Activated CD4-positive, alpha-beta memory T cell treated with anti-CD3 and anti-CD28 coated beads, Interleukin-2, amount 10 ng/mL, durations not matched to agents 7 days and 5 days (primary cell): ENCODE data around the gene C17orf113. TPM values are rescaled to one million over a fixed set of nuclear protein-coding genes. Genes with fewer than 3 reads are reported as not detected.

Source experiments
- CTCF ChIA-PET: fragments of 350-600 bp; sonication (Branson Sonifier 250); formaldehyde crosslinking; loops from one replicate; lab custom pipeline; 2021; ENCODE audit warnings: antibody characterized with exemption, inconsistent platforms; lab: Charles Lee
- POLR2A ChIA-PET: fragments of 350-600 bp; sonication (Branson Sonifier 250); formaldehyde crosslinking; loops from one replicate; lab custom pipeline; 2021; ENCODE audit warnings: antibody characterized with exemption; lab: Charles Lee
- DNase-seq: peaks from one replicate; pipeline ENCODE4 v3.0.0-alpha.2; 2020
- H3K27ac Mint-ChIP-seq: one replicate; pipeline ENCODE4 v1.8.0; 2021; ENCODE audit warnings: mild to moderate bottlenecking, mixed read lengths
- H3K27me3 Mint-ChIP-seq: one replicate; pipeline ENCODE4 v1.8.0; 2021; ENCODE audit warnings: mixed read lengths
- H3K36me3 Mint-ChIP-seq: one replicate; pipeline ENCODE4 v1.8.0; 2021; ENCODE audit warnings: low read depth, mixed read lengths
- H3K4me1 Mint-ChIP-seq: one replicate; pipeline ENCODE4 v1.8.0; 2021; ENCODE audit warnings: mixed read lengths
- H3K4me3 Mint-ChIP-seq: one replicate; pipeline ENCODE4 v1.8.0; 2021; ENCODE audit warnings: mild to moderate bottlenecking, mixed read lengths
- H3K9me3 Mint-ChIP-seq: one replicate; pipeline ENCODE4 v1.8.0; 2021; ENCODE audit warnings: mixed read lengths
- total RNA-seq, 2 experiments: library from RNA; stranded (reverse); gene quantifications; one replicate each; pipeline ENCODE4 v1.2.3, GENCODE V29; 2021

Gene C17orf113
- total RNA-seq, 2 experiments from 2014 or later, result 0.05 TPM; not detected in 1

DNA sequence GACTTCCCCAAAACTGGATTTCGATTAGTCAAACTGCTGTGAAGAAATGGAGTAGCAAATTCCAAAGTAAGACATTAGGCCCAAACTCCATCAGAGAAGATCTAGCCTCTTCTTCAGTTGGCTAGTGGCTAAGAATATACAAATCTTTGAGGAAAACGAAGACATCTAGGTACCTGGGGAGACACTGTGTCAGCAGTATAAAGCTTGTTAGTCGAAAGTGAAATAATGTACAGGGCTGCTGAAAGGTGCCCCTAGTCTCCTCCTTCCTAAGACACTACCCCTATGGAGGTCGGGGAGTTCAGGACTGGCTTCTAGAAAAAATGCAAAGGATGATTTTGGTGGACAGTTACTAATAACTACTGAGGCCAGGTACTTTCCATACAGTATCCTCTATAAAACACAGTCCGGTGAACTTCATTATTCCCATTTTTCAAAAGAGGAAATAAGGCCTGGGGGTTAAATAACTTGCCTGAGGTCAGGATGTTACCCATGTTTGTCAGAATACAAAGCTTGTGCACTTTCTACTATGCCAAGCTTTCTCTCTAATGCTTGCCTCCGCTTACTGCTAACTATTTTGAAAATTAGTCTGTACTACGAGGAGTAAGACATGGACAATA, 48.1 kb downstream of the C17orf113 start:
- H3K36me3 Mint-ChIP-seq, result peaks cover 45% of the 10 kb centered on the region
- no peak overlapping the region for H3K27ac Mint-ChIP-seq
- H3K27me3 Mint-ChIP-seq, result no peaks in the 10 kb centered on the region
- H3K4me3 Mint-ChIP-seq, result no peak overlapping the region
- no peaks in the 10 kb centered on the region for H3K9me3 Mint-ChIP-seq
- CTCF ChIA-PET, result interaction anchor here (1.0 kb wide), 1 partner anchor 18 kb away, joined by 3 read pairs; the partner anchor contains the start of gene NKIRAS2
- no peak for DNase-seq
- peaks cover 8% of the 10 kb centered on the region for H3K4me1 Mint-ChIP-seq
- POLR2A ChIA-PET, result interaction anchor here (0.9 kb wide), 1 partner anchor 18 kb away, joined by 3 read pairs; the partner anchor contains the start of gene NKIRAS2

DNA sequence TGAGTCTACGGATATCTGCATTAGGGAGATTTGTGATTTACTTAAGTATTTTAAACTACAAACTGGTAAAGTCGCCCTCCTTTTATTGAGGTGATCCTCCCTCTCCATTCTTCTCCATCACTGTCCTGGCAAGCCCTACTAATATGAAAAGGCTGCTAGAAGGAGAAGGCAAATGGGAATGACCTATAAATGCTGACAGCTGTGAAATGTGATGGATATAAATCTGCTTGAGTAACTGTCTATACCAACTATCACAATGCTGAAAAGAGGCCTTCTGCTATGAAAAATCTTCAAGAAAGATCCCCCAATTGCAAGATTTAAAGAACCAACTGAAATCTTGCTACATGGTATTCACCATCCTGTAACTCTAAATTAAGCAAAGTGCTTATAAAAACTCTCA, 48.7 kb downstream of the C17orf113 start:
- POLR2A ChIA-PET, result no interaction called here
- Mint-ChIP-seq H3K36me3 (peaks cover 46% of the 10 kb centered on the region), H3K9me3 (no peaks in the 10 kb centered on the region), H3K4me1 (peaks cover 5% of the 10 kb centered on the region), H3K27me3 (no peaks in the 10 kb centered on the region), H3K27ac (no peak overlapping the region), H3K4me3 (no peak overlapping the region)
- no peak for DNase-seq
- CTCF ChIA-PET, result no interaction called here

GRCh38 chr17:42000413-42001133, 49.8 kb downstream of the C17orf113 start:
- Mint-ChIP-seq H3K27me3 (no peaks in the 10 kb centered on the region), H3K4me3 (no peak overlapping the region), H3K9me3 (no peaks in the 10 kb centered on the region), H3K4me1 (peaks cover 7% of the 10 kb centered on the region), H3K36me3 (peaks cover 57% of the 10 kb centered on the region), H3K27ac (no peak overlapping the region)
- CTCF ChIA-PET, result interaction anchor here (1.0 kb wide), 1 partner anchor 19 kb away, joined by 3 read pairs; the partner anchor contains the start of gene NKIRAS2
- DNase-seq, result no peak
- POLR2A ChIA-PET, result interaction anchor here (1.2 kb wide), 1 partner anchor 17 kb away, joined by 3 read pairs; the partner anchor contains the start of gene DNAJC7

DNA sequence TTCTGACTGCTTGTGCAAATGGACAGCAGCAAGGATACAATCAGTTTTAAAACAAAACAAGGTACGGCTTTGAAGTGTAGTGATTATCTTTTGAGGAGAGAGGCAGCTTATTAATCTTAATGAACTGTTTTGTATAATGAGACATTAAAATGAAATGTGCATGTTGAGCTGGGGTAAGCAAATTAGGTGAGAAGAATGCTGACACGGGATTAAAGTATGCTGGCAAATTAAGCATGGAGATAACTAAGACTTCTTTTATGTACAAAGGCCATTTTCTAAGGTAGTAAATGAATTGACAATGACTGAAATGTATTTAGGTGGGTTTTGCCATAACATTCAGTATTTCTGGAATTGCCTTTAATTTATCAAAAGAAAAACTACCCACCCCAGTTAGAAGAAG, 51.9 kb downstream of the C17orf113 start:
- CTCF ChIA-PET, result no interaction called here
- Mint-ChIP-seq H3K4me3 (no peak overlapping the region), H3K27me3 (no peaks in the 10 kb centered on the region), H3K27ac (no peak overlapping the region), H3K36me3 (peaks cover 71% of the 10 kb centered on the region), H3K9me3 (no peaks in the 10 kb centered on the region), H3K4me1 (peaks cover 3% of the 10 kb centered on the region)
- DNase-seq, result no peak
- POLR2A ChIA-PET, result interaction anchor here (1.1 to 1.6 kb wide), 3 partner anchors 19 to 33 kb away, joined by 3 to 4 read pairs (median 3); partner anchors contain the start of gene DNAJC7

GRCh38 chr17:41996855-41997164, 53.6 kb downstream of the C17orf113 start:
- Mint-ChIP-seq H3K9me3 (no peaks in the 10 kb centered on the region), H3K4me1 (peaks cover 3% of the 10 kb centered on the region), H3K27ac (no peak overlapping the region), H3K36me3 (peaks cover 69% of the 10 kb centered on the region), H3K27me3 (no peaks in the 10 kb centered on the region), H3K4me3 (no peak overlapping the region)
- CTCF ChIA-PET, result interaction anchor here (0.9 kb wide), 1 partner anchor 17 kb away, joined by 5 read pairs; no protein-coding TSS in a partner anchor
- DNase-seq, result no peak
- POLR2A ChIA-PET, result interaction anchor here (1.5 to 1.6 kb wide), 3 partner anchors 20 to 30 kb away, joined by 4 read pairs; partner anchors contain the start of genes CNP and DNAJC7

DNA sequence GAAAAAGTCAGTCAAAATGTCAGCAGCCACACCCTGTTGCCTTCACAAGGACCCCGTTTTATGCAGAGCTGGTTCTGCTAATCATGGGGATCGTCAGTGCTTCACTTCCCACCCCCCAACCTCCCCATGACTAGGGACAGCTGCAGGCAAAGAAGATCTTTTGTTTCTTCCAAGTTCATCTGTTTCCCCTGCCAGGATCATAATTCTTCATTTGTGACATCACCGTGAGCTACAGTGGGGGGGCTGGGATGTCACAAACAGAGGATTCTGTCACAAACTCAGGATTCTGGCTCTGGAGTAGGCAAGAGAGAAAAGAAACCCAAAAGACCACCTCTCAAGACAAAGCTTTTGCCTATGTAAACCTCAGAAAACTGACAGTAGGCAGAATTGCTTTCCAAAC, 57.8 kb downstream of the C17orf113 start:
- Mint-ChIP-seq H3K36me3 (peaks cover 78% of the 10 kb centered on the region), H3K4me3 (no peak overlapping the region), H3K27ac (no peak overlapping the region), H3K27me3 (no peaks in the 10 kb centered on the region), H3K9me3 (no peaks in the 10 kb centered on the region), H3K4me1 (peaks cover 2% of the 10 kb centered on the region)
- ChIA-PET CTCF (no interaction called here), POLR2A (interaction anchor here (1.0 to 1.4 kb wide), 2 partner anchors 74 to 141 kb away, joined by 3 to 5 read pairs; partner anchors contain the start of gene ACLY)
- DNase-seq, result no peak

- ChIA-PET POLR2A (interaction anchor here (1.0 kb wide), 1 partner anchor 36 kb away, joined by 3 read pairs; no protein-coding TSS in a partner anchor), CTCF (interaction anchor here (1.3 kb wide), 1 partner anchor 27 kb away, joined by 3 read pairs; the partner anchor contains the start of gene DNAJC7)
- DNase-seq, result no peak
- H3K36me3 Mint-ChIP-seq, result peaks cover 81% of the 10 kb centered on the region
- no peaks in the 10 kb centered on the region for H3K9me3 Mint-ChIP-seq
- H3K4me1 Mint-ChIP-seq, result no peaks in the 10 kb centered on the region
- H3K4me3 Mint-ChIP-seq, result no peak overlapping the region
- H3K27me3 Mint-ChIP-seq, result no peaks in the 10 kb centered on the region
- no peak overlapping the region for H3K27ac Mint-ChIP-seq
These were observed 60.5 kb downstream of the C17orf113 start for GRCh38 chr17:41989702-41990419.

- Mint-ChIP-seq H3K9me3 (no peaks in the 10 kb centered on the region), H3K4me1 (no peaks in the 10 kb centered on the region), H3K4me3 (no peak overlapping the region), H3K36me3 (peaks cover 83% of the 10 kb centered on the region), H3K27me3 (no peaks in the 10 kb centered on the region), H3K27ac (no peak overlapping the region)
- POLR2A ChIA-PET, result no interaction called here
- no peak for DNase-seq
- CTCF ChIA-PET, result no interaction called here
These were observed 62.0 kb downstream of the C17orf113 start for GRCh38 chr17:41988418-41988817.

Other genes with a start within 250 kb of the C17orf113 start
- gene P3H4, start 238.7 kb downstream of the C17orf113 start, total RNA-seq, result 1 to 10 TPM; 1.8 to 1.9 TPM
- gene FKBP10, start 237.6 kb downstream of the C17orf113 start, total RNA-seq, result not detected
- gene NT5C3B, start 214.4 kb downstream of the C17orf113 start, total RNA-seq, result 10 to 100 TPM; 16.1 to 19.0 TPM
- gene KLHL10, start 212.8 kb downstream of the C17orf113 start, total RNA-seq, result not detected
- gene KLHL11, start 185.2 kb downstream of the C17orf113 start, total RNA-seq, result 10 to 100 TPM; 13.9 to 14.4 TPM
- gene ACLY, start 131.7 kb downstream of the C17orf113 start, total RNA-seq, result 100 to 1,000 TPM; 177 to 183 TPM
- 1 to 10 TPM; 1.7 to 2.0 TPM for gene ODAD4, start 120.0 kb downstream of the C17orf113 start, total RNA-seq
- gene CNP, start 83.8 kb downstream of the C17orf113 start, total RNA-seq, result 10 to 100 TPM; 89.8 to 91.0 TPM
- 10 to 100 TPM; 88.7 to 95.1 TPM for gene DNAJC7, start 33.2 kb downstream of the C17orf113 start, total RNA-seq
- gene NKIRAS2, start 30.5 kb downstream of the C17orf113 start, total RNA-seq, result 10 to 100 TPM; 21.3 to 22.7 TPM
- not detected for gene ZNF385C, start 47.9 kb upstream of the C17orf113 start, total RNA-seq
- 10 to 100 TPM; 97.0 to 97.3 TPM for gene DHX58, start 62.1 kb upstream of the C17orf113 start, total RNA-seq
- 10 to 100 TPM; 25.7 to 26.7 TPM for gene KAT2A, start 70.8 kb upstream of the C17orf113 start, total RNA-seq
- gene HSPB9, start 72.2 kb upstream of the C17orf113 start, total RNA-seq, result under 1 TPM in 1 of 2 experiments, not detected in 1; 0.18 TPM
- 10 to 100 TPM; 95.8 to 97.3 TPM for gene RAB5C, start 104.4 kb upstream of the C17orf113 start, total RNA-seq
- gene KCNH4, start 130.5 kb upstream of the C17orf113 start, total RNA-seq, result under 1 TPM; 0.05 to 0.08 TPM
- not detected for gene HCRT, start 134.9 kb upstream of the C17orf113 start, total RNA-seq
- gene GHDC, start 143.9 kb upstream of the C17orf113 start, total RNA-seq, result 10 to 100 TPM; 17.3 to 19.1 TPM
- 100 to 1,000 TPM; 163 to 171 TPM for gene STAT5B, start 225.8 kb upstream of the C17orf113 start, total RNA-seq
- 10 to 100 TPM; 88.4 to 96.7 TPM for gene STAT5A, start 237.9 kb upstream of the C17orf113 start, total RNA-seq